Right atrium auricular region (tissue), 2 donors: ENCODE results near the gene DIPK1A. TPM values are rescaled to one million over a fixed set of nuclear protein-coding genes. Genes with fewer than 3 reads are reported as not detected.

ENCODE experiments used
- DNase-seq: peaks from one replicate; pipeline ENCODE4 v3.0.0-alpha.2; 2019; ENCODE audit warnings: low spot score
- H3K27ac ChIP-seq, 2 donors: fragments of 200-600 bp; sonication (generic); 1 replicate in 1 of 2; 2 replicates in 1 of 2; pipeline ENCODE4 v1.5.1; 2016 to 2019
- H3K27me3 ChIP-seq, 2 donors: fragments of 200-600 bp; sonication (generic); one replicate each; pipeline versions ENCODE4 v1.5.1 to v1.6.0; 2017 to 2019
- H3K36me3 ChIP-seq: fragments of 200-600 bp; sonication (generic); one replicate; pipeline ENCODE4 v1.5.1; 2016
- H3K4me1 ChIP-seq, 2 donors: fragments of 200-600 bp; sonication (generic); one replicate each; pipeline versions ENCODE4 v1.5.1 to v1.6.0; 2017 to 2019
- H3K4me3 ChIP-seq, 2 donors: fragments of 200-600 bp; sonication (generic); 1 replicate in 1 of 2; 2 replicates in 1 of 2; pipeline ENCODE4 v1.5.1; 2017 to 2019; ENCODE audit warnings: mild to moderate bottlenecking in 1 of 2, moderate library complexity in 1 of 2
- H3K9me3 ChIP-seq, 2 donors: fragments of 200-600 bp; sonication (generic); one replicate each; pipeline ENCODE4 v1.5.1; 2019
- CTCF ChIP-seq, 2 donors: fragments of 200-600 bp; sonication (generic); IDR thresholded peaks; one replicate each; pipeline ENCODE4 v1.5.1; 2019; ENCODE audit warnings: antibody characterized with exemption in 2 of 2
- total RNA-seq, 2 donors: library from RNA; depleted of rRNA; stranded (reverse); fragments of >200 nt; gene quantifications; one replicate each; pipeline ENCODE4 v1.1.0, GENCODE V29; 2016

The DIPK1A gene
- total RNA-seq, 2 donors from 2014 or later, result 5.9 to 7.9 TPM

GRCh38 chr1:92970990-92971689 is 9.9 kb upstream of the DIPK1A start:
- no peak for TF ChIP-seq CTCF (IDR thresholded peaks at IDR 0.05)
- H3K36me3 ChIP-seq, result no peaks in the 10 kb centered on the region
- H3K4me1 ChIP-seq, result no peaks in the 10 kb centered on the region
- no peak for DNase-seq
- H3K4me3 ChIP-seq, result no peak overlapping the region
- no peaks in the 10 kb centered on the region for H3K27me3 ChIP-seq
- H3K9me3 ChIP-seq, result no peaks in the 10 kb centered on the region
- peak overlapping the region in 1 of 2 donors; percentile 7 for H3K27ac ChIP-seq

GRCh38 chr1:92969517-92969916 is 8.3 kb upstream of the DIPK1A start:
- no peak for DNase-seq
- no peak for TF ChIP-seq CTCF (IDR thresholded peaks at IDR 0.05)
- Histone ChIP-seq H3K27me3 (no peaks in the 10 kb centered on the region), H3K9me3 (no peaks in the 10 kb centered on the region), H3K36me3 (no peaks in the 10 kb centered on the region), H3K4me1 (no peaks in the 10 kb centered on the region), H3K4me3 (no peak overlapping the region), H3K27ac (no peak overlapping the region)

- no peaks in the 10 kb centered on the region for H3K4me1 ChIP-seq
- peak in 1 of 2 donors; percentile 42 for TF ChIP-seq CTCF (IDR thresholded peaks at IDR 0.05)
- H3K4me3 ChIP-seq, result no peak overlapping the region
- no peak for DNase-seq
- no peak overlapping the region for H3K27ac ChIP-seq
- H3K27me3 ChIP-seq, result no peaks in the 10 kb centered on the region
- no peaks in the 10 kb centered on the region for H3K36me3 ChIP-seq
- H3K9me3 ChIP-seq, result no peaks in the 10 kb centered on the region
Measured at GRCh38 chr1:92968138-92969032, 7.1 kb upstream of the DIPK1A start.

GRCh38 chr1:92964998-92965397 is 3.7 kb upstream of the DIPK1A start:
- Histone ChIP-seq H3K9me3 (no peaks in the 10 kb centered on the region), H3K27ac (no peak overlapping the region), H3K27me3 (no peaks in the 10 kb centered on the region), H3K4me3 (no peak overlapping the region), H3K4me1 (no peaks in the 10 kb centered on the region), H3K36me3 (no peaks in the 10 kb centered on the region)
- DNase-seq, result no peak
- no peak for TF ChIP-seq CTCF (IDR thresholded peaks at IDR 0.05)

GRCh38 chr1:92964316-92964715 is 3.1 kb upstream of the DIPK1A start:
- no peak overlapping the region for H3K27ac ChIP-seq
- no peak for DNase-seq
- no peaks in the 10 kb centered on the region for H3K36me3 ChIP-seq
- no peaks in the 10 kb centered on the region for H3K4me1 ChIP-seq
- H3K9me3 ChIP-seq, result no peaks in the 10 kb centered on the region
- TF ChIP-seq CTCF (IDR thresholded peaks at IDR 0.05), result no peak
- H3K4me3 ChIP-seq, result no peak overlapping the region
- H3K27me3 ChIP-seq, result no peaks in the 10 kb centered on the region
